Bronchial epithelial cell (primary cell): ENCODE results near the gene DRD2. TPM values are rescaled to one million over a fixed set of nuclear protein-coding genes. Genes with fewer than 3 reads are reported as not detected.

Experiments used
- DNase-seq: peaks from one replicate; pipeline ENCODE4 v3.0.0-alpha.2; 2010; ENCODE audit warnings: low read depth
- FAIRE-seq: peaks from 2 replicates; lab custom pipeline; 2011; peaks lifted over from hg19 to GRCh38; lab: Jason Lieb, UNC
- H3K27me3 ChIP-seq: 2 replicates; pipeline ENCODE4 v1.5.1; 2011; ENCODE audit warnings: low read length; ENCODE audit not compliant: control insufficient read depth, insufficient read depth
- H3K36me3 ChIP-seq: 2 replicates; pipeline ENCODE4 v1.5.1; 2011; ENCODE audit warnings: low read length; ENCODE audit not compliant: control insufficient read depth, insufficient read depth
- H3K4me3 ChIP-seq: 2 replicates; pipeline ENCODE4 v1.5.1; 2011; ENCODE audit warnings: mild to moderate bottlenecking, low read depth, low read length, control low read depth
- CTCF ChIP-seq: IDR thresholded peaks from 2 replicates; pipeline ENCODE4 v1.5.1; 2011; ENCODE audit warnings: mild to moderate bottlenecking, moderate library complexity, low read length, control low read depth, inconsistent platforms; ENCODE audit not compliant: insufficient read depth, severe bottlenecking
- total RNA-seq: library from RNA; depleted of rRNA; stranded (reverse); fragments of >200 nt; gene quantifications from 2 replicates; pipeline ENCODE4 v1.2.1, GENCODE V29; 2014

DRD2 gene
- total RNA-seq, 1 donor from 2014 or later, result not detected

GRCh38 chr11:113448316-113448677 lies 26.9 kb downstream of the DRD2 start:
- no peak for TF ChIP-seq CTCF
- DNase-seq (no peak), FAIRE-seq (no peak)
- Histone ChIP-seq H3K4me3 (no peak overlapping the region), H3K36me3 (no peaks in the 10 kb centered on the region), H3K27me3 (no peaks in the 10 kb centered on the region)

- no peak overlapping the region for H3K4me3 ChIP-seq
- no peak for TF ChIP-seq CTCF
- H3K27me3 ChIP-seq, result no peaks in the 10 kb centered on the region
- peak; percentile 91 for FAIRE-seq
- DNase-seq, result peak; percentile 89
- no peaks in the 10 kb centered on the region for H3K36me3 ChIP-seq
Measured at GRCh38 chr11:113447621-113448315, 27.4 kb downstream of the DRD2 start.

GRCh38 chr11:113446938-113447337 lies 28.3 kb downstream of the DRD2 start:
- Histone ChIP-seq H3K36me3 (no peaks in the 10 kb centered on the region), H3K4me3 (no peak overlapping the region), H3K27me3 (no peaks in the 10 kb centered on the region)
- TF ChIP-seq CTCF, result no peak
- FAIRE-seq (no peak), DNase-seq (peak; percentile 96)

- H3K36me3 ChIP-seq, result no peaks in the 10 kb centered on the region
- TF ChIP-seq CTCF, result no peak
- H3K4me3 ChIP-seq, result no peak overlapping the region
- no peaks in the 10 kb centered on the region for H3K27me3 ChIP-seq
- DNase-seq (peak; percentile 92), FAIRE-seq (no peak)
Measured at GRCh38 chr11:113446112-113446511, 29.1 kb downstream of the DRD2 start.

GRCh38 chr11:113444502-113445123 lies 30.6 kb downstream of the DRD2 start:
- no peak for TF ChIP-seq CTCF
- DNase-seq (no peak), FAIRE-seq (no peak)
- Histone ChIP-seq H3K27me3 (peaks cover 2% of the 10 kb centered on the region), H3K4me3 (no peak overlapping the region), H3K36me3 (no peaks in the 10 kb centered on the region)
